ENCODE measurements around the gene RUFY3. TPM values are rescaled to one million over a fixed set of nuclear protein-coding genes. Genes with fewer than 3 reads are reported as not detected.
A peak's percentile ranks its signal among the peaks of the same experiment; 100 is the strongest.

Gene RUFY3
- total RNA-seq, 1 experiment from 2014 or later: 29.6 TPM

- peak overlapping the region in 1 of 2 experiments; percentile 14; a peak in 1 of 4 replicates for H3K4me3 ChIP-seq (ENCODE audit: low read depth in 2 of 2, low read length in 2 of 2)
- H3K36me3 ChIP-seq (ENCODE audit: control insufficient read depth, insufficient read depth, low read length): no peaks in the 10 kb centered on the region
- in situ Hi-C loops (cut with HindIII; ENCODE audit: low pct_unique_long_range_greater_than_20kb, low sequenced_read_pairs): no loop called here
- ChIA-PET POLR2A (no interaction called here), CTCF (no interaction called here)
- DNase-seq (ENCODE audit: low read depth, low spot score) (no peak), ATAC-seq (no peak)
- intact Hi-C loops (cut with micrococcal nuclease; ENCODE audit: unreplicated experiment): no loop called here
- TF ChIP-seq CTCF (IDR thresholded peaks at IDR 0.05): no peak
- no peak for TF ChIP-seq TCF7L2 (IDR thresholded peaks at IDR 0.05; ENCODE audit: low read depth, low read length)
- TF ChIP-seq POLR2AphosphoS5 (IDR thresholded peaks at IDR 0.05; ENCODE audit: low read depth, low read length): no peak
- TF ChIP-seq REST (IDR thresholded peaks at IDR 0.05; ENCODE audit: insufficient read depth in 1 of 2, low read depth in 2 of 2, low read length in 1 of 2): no peak
- TF ChIP-seq SIN3A (IDR thresholded peaks at IDR 0.05; ENCODE audit: borderline replicate concordance, insufficient read depth, low read depth, low read length): no peak
- no peaks in the 10 kb centered on the region for H3K9me3 ChIP-seq (ENCODE audit: control insufficient read depth, insufficient read depth, low read depth, low read length)
- peak overlapping the region; percentile 11; the same call in 1 of the 2 replicates for H3K27ac ChIP-seq (ENCODE audit: low read length)
- BruUV-seq (replicated peaks): TSS peak; percentile 18
- peaks cover 22% of the 10 kb centered on the region for H3K4me1 ChIP-seq (ENCODE audit: control insufficient read depth, insufficient read depth, low read length)
- no peaks in the 10 kb centered on the region for H3K27me3 ChIP-seq (ENCODE audit: control insufficient read depth, insufficient read depth, low read length)
Measured at GRCh38 chr4:70709611-70710205, 12.1 kb upstream of the RUFY3 start.

- POLR2A ChIA-PET: no interaction called here
- DNase-seq (ENCODE audit: low read depth, low spot score): no peak
- Histone ChIP-seq H3K27ac (ENCODE audit: low read length) (no peak overlapping the region), H3K27me3 (ENCODE audit: control insufficient read depth, insufficient read depth, low read length) (no peaks in the 10 kb centered on the region), H3K4me3 (ENCODE audit: low read depth in 2 of 2, low read length in 2 of 2) (no peak overlapping the region), H3K36me3 (ENCODE audit: control insufficient read depth, insufficient read depth, low read length) (no peaks in the 10 kb centered on the region), H3K4me1 (ENCODE audit: control insufficient read depth, insufficient read depth, low read length) (peaks cover 18% of the 10 kb centered on the region), H3K9me3 (ENCODE audit: control insufficient read depth, insufficient read depth, low read depth, low read length) (no peaks in the 10 kb centered on the region)
- CTCF ChIA-PET: no interaction called here
- ATAC-seq: no peak
- intact Hi-C loops (cut with micrococcal nuclease; ENCODE audit: unreplicated experiment) (no loop called here), in situ Hi-C loops (cut with HindIII; ENCODE audit: low pct_unique_long_range_greater_than_20kb, low sequenced_read_pairs) (no loop called here)
- no peak for TF ChIP-seq TCF7L2 (IDR thresholded peaks at IDR 0.05; ENCODE audit: low read depth, low read length)
- no TSS peak for BruUV-seq (replicated peaks)
Measured at GRCh38 chr4:70711599-70711998, 10.2 kb upstream of the RUFY3 start.

- no TSS peak for BruUV-seq (replicated peaks)
- H3K9me3 ChIP-seq (ENCODE audit: control insufficient read depth, insufficient read depth, low read depth, low read length): no peaks in the 10 kb centered on the region
- intact Hi-C loops (cut with micrococcal nuclease; ENCODE audit: unreplicated experiment) (no loop called here), in situ Hi-C loops (cut with HindIII; ENCODE audit: low pct_unique_long_range_greater_than_20kb, low sequenced_read_pairs) (no loop called here)
- H3K4me1 ChIP-seq (ENCODE audit: control insufficient read depth, insufficient read depth, low read length): peaks cover 12% of the 10 kb centered on the region
- H3K27me3 ChIP-seq (ENCODE audit: control insufficient read depth, insufficient read depth, low read length): no peaks in the 10 kb centered on the region
- ChIA-PET POLR2A (interaction anchor here (0.7 kb wide), 1 partner anchor 10 kb away, joined by 5 read pairs; the partner anchor contains the start of gene RUFY3), CTCF (no interaction called here)
- no peak for DNase-seq (ENCODE audit: low read depth, low spot score)
- H3K4me3 ChIP-seq (ENCODE audit: low read depth in 2 of 2, low read length in 2 of 2): no peak overlapping the region
- ATAC-seq: no peak
- TF ChIP-seq CTCF (IDR thresholded peaks at IDR 0.05): no peak
- TF ChIP-seq TCF7L2 (IDR thresholded peaks at IDR 0.05; ENCODE audit: low read depth, low read length): no peak
- no peak for TF ChIP-seq SIN3A (IDR thresholded peaks at IDR 0.05; ENCODE audit: borderline replicate concordance, insufficient read depth, low read depth, low read length)
- TF ChIP-seq REST (IDR thresholded peaks at IDR 0.05; ENCODE audit: insufficient read depth in 1 of 2, low read depth in 2 of 2, low read length in 1 of 2): no peak
- TF ChIP-seq POLR2AphosphoS5 (IDR thresholded peaks at IDR 0.05; ENCODE audit: low read depth, low read length): no peak
- no peaks in the 10 kb centered on the region for H3K36me3 ChIP-seq (ENCODE audit: control insufficient read depth, insufficient read depth, low read length)
- no peak overlapping the region for H3K27ac ChIP-seq (ENCODE audit: low read length)
Measured at GRCh38 chr4:70712150-70712549, 9.6 kb upstream of the RUFY3 start.

Measured in Panc1 (cell line).